GM12874 (cell line): ENCODE data around the gene VDAC1.

Experiments
- TF ChIP-seq, protein P1 (sequence below): IDR thresholded peaks from 2 replicates; pipeline ENCODE4 v1.5.1; 2011; ENCODE audit warnings: low read depth, mild to moderate bottlenecking, control low read depth, low read length, moderate library complexity; ENCODE audit not compliant: insufficient read depth

The VDAC1 gene

DNA sequence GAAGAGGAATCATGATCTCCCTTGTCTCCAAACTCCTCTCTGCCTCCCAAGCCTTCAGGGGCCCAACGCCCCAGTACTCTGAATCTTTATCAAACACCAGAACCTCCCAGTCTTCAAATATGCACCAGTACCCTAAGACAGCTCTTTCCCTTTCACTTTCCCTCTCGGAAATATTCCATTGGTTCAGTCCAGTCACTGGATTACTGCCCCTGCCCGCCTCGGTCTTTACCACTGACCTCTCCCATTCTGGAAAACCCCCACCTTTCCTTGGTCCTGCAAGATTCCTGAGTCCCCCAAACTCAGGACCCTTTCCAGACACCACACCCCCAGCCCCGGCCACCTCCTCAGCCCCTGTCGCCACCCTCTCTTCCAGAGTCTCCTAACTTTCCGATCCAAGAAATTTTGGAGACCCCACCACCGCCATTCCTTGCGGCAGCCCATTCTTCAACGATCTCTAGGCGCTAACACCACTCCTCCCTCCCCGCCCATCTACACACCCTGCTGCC is 37.0 kb downstream of the VDAC1 start:
- TF ChIP-seq, protein P1, sequence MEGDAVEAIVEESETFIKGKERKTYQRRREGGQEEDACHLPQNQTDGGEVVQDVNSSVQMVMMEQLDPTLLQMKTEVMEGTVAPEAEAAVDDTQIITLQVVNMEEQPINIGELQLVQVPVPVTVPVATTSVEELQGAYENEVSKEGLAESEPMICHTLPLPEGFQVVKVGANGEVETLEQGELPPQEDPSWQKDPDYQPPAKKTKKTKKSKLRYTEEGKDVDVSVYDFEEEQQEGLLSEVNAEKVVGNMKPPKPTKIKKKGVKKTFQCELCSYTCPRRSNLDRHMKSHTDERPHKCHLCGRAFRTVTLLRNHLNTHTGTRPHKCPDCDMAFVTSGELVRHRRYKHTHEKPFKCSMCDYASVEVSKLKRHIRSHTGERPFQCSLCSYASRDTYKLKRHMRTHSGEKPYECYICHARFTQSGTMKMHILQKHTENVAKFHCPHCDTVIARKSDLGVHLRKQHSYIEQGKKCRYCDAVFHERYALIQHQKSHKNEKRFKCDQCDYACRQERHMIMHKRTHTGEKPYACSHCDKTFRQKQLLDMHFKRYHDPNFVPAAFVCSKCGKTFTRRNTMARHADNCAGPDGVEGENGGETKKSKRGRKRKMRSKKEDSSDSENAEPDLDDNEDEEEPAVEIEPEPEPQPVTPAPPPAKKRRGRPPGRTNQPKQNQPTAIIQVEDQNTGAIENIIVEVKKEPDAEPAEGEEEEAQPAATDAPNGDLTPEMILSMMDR, result no peak

DNA sequence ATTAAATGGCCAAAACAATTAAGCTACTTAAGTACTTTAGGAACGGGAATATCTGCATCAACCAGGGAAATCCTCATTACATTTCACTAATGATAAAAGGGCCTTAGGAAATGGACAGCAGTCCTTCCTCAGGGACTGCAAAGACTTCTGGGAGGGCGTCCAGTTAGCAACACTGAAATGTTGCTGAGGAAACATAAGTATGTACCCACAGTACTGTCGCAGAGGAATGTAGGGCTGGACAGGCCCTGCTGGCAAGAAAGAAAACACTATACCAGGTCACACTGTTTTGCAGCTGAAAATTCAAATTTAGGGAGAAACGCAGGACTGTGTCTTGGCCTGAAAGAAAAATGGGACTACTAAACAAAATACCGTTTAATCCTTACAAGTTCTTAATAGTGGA is 37.7 kb downstream of the VDAC1 start:
- TF ChIP-seq, protein P1, result no peak

DNA sequence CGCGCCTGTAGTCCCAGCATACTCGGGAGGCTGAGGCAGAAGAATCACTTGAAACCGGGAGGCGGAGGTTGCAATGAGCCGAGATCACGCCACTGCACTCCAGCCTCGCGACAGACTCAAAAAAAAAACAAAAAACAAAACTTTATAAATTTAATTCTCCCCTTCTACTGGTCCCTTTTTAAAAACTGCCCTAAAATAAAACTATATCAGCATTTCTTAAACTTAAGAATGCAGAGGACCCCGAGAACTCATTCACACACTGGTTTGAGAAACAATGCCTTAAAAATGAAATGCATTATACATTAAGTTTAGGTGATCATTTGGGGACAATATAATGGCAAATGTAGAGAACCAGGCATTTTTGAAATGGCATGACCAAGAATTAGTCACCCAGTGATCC is 38.7 kb downstream of the VDAC1 start:
- TF ChIP-seq, protein P1, result no peak

DNA sequence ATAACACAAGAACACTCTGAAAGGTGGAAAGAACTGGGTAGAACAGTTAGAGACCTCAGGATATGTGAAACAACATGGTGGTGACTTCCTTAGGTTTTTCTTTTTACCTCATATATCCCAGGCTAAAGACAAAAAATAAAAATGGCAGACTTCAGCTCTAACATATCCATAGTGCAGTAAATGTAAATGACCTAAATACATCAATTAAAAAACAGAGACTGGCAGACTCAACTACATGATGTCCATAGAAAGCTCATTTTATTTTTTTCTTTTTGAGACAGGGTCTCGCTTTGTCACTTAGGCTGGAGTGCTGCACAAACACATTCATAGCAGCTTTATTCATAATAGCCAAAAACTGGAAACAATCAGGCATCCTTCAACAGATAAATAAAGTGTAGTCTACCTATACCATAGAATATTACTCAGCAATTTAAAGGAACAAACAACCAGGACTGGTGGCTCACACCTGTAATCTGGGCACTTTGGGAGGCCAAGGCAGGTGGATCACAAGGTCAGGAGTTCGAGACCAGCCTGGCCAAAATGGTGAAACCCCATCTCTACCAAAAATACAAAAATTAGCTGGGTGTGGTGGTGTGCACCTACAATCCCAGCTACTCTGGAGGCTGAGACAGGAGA is 41.2 kb downstream of the VDAC1 start:
- TF ChIP-seq, protein P1, result no peak

DNA sequence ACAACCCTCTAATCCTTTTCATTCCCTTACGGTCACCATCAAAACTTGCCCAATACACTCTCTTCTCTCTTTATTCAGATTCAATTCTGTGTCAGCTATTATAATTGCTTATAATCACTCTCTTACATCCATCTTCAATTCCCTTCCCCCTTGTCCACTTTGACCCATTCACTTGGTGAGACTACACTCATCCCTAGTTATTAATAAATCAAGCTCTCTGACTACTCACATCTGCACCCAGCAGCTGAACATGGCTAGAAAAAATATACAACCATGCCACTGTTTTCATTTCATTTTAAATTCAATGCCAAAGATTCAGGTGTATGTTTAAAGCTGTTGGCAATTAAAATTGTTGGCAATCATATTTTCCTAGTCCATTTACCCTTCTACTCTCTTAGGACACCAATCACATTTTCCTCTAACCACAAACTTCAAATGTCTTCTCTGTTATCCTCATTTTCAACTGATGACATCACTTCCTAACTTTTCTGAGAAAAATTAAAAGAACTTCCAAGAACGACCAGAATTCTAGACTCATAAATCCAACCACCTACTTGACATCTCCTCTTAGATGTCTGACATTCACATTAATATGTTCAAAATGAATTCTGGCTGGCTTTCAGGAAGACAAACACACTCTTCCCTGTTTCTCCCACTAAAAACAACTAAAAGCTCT is 41.8 kb downstream of the VDAC1 start:
- TF ChIP-seq, protein P1, result no peak

DNA sequence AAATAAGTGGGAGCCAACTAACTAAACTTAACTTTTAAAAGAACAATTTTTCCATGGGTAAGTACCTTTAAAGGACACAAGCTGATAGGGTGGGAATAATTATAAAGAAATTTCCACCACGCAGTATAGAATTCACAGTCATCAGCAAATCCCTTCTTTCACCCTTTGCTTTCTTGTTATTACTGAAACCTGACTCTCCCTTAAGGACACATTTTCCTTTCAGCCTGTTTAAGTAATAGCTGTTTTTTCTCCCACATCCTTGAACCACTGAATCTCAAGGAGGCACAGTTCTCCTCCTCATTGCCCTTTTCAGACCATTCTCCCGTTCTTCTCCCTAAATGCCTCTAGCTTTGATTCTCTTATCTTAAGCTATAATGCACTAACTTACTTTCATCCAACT is 42.6 kb downstream of the VDAC1 start:
- TF ChIP-seq, protein P1, result no peak

DNA sequence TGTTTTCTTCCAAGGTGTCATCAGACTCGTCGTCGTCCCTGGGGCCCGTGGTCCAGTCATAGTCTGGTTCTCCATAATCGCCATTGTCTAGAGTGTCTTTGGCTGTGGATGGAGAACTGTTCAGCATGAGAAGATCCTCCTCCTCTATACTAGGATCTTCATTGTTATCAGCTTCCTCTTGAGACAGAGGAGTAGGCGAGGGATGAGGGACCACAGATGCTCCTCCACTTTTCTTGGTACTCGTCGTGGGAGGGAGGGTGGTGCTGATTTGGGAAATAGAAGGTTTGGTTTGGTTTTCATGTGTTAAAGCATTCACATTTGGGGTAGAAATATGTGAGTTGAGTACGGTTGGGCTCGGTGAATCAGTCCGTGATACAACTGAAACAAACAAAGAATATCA is 45.1 kb downstream of the VDAC1 start:
- TF ChIP-seq, protein P1, result no peak
